Endothelial cell (in vitro differentiated cells): ENCODE results near the gene RPA1. TPM values are rescaled to one million over a fixed set of nuclear protein-coding genes. Genes with fewer than 3 reads are reported as not detected.
"Not testable (repeated sequence)": the region's sequence is repeated elsewhere in the genome, so short reads cannot be mapped to it uniquely, and the experiment has no call there.

Experiments
- DNase-seq: peaks from one replicate; pipeline ENCODE4 v3.0.0; 2021; ENCODE audit warnings: low spot score
- H3K27ac Mint-ChIP-seq: one replicate; pipeline ENCODE4 v1.8.0; 2021; ENCODE audit warnings: mixed read lengths, inconsistent platforms; ENCODE audit not compliant: unreplicated experiment
- H3K27me3 Mint-ChIP-seq: one replicate; pipeline ENCODE4 v1.8.0; 2021; ENCODE audit warnings: mild to moderate bottlenecking, moderate library complexity, mixed read lengths, inconsistent platforms; ENCODE audit not compliant: unreplicated experiment
- H3K36me3 Mint-ChIP-seq: one replicate; pipeline ENCODE4 v1.8.0; 2021; ENCODE audit warnings: mild to moderate bottlenecking, low read depth, mixed read lengths, inconsistent platforms; ENCODE audit not compliant: unreplicated experiment
- H3K4me1 Mint-ChIP-seq: one replicate; pipeline ENCODE4 v1.8.0; 2021; ENCODE audit warnings: mild to moderate bottlenecking, mixed read lengths, inconsistent platforms; ENCODE audit not compliant: unreplicated experiment
- H3K4me3 Mint-ChIP-seq: one replicate; pipeline ENCODE4 v1.8.0; 2021; ENCODE audit warnings: mild to moderate bottlenecking, mixed read lengths, inconsistent platforms; ENCODE audit not compliant: unreplicated experiment
- H3K9me3 Mint-ChIP-seq: one replicate; pipeline ENCODE4 v1.8.0; 2021; ENCODE audit warnings: mixed read lengths, inconsistent platforms; ENCODE audit not compliant: unreplicated experiment
- total RNA-seq: library from RNA; stranded (reverse); fragmentation: NEBNext Ultra II Directional; extraction: Animal tissue kit (Norgen Biotek cat#: 25700); gene quantifications from one replicate; pipeline ENCODE4 v1.2.1, GENCODE V29; 2021; ENCODE audit not compliant: unreplicated experiment
- TF ChIP-seq, protein P1 (sequence below): fragments of 200-600 bp; sonication (generic); IDR thresholded peaks from one replicate; pipeline ENCODE4 v1.5.0; 2021; ENCODE audit warnings: antibody characterized with exemption; ENCODE audit not compliant: unreplicated experiment

RPA1 gene
- total RNA-seq, 1 donor from 2014 or later, result 105 TPM

DNA sequence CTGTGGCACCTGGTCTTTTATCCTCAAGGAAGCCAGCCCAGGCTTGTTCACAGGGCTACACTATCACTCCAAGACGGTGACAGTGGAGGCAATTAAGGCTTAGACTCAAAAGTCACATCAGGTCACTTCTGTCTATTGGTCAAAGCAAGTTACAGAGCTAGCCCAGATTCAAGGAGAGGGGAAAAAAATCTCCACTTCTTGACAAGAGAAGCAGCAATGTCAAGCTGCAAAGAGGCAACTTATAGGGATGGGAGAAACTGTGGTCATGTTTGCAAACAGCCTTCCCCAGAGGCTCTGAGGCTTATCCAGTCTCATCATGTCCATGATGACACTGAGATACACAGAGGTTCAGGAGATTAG, 36.4 kb upstream of the RPA1 start:
- H3K27ac Mint-ChIP-seq, result no peak overlapping the region

DNA sequence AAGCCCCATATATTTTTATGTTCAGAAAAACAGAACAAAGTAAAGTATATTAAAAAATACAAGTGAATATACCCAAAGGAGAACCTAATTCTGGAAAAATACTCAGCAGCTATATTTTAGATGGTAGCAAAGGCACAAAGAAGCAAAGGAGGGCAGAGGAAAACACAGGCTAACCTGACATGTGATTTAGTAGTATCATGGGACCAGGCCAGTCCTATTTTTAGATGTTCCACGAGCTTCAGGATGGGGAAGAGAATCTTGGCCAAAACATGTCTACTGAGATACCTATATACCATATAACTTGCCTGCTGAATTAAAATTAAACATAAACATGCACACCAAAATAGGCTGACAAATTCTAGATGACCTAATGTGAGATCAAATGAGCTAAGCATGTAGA, 33.0 kb upstream of the RPA1 start:
- no peaks in the 10 kb centered on the region for H3K36me3 Mint-ChIP-seq
- H3K4me1 Mint-ChIP-seq, result no peaks in the 10 kb centered on the region
- H3K27me3 Mint-ChIP-seq, result peaks cover 2% of the 10 kb centered on the region
- no peak overlapping the region for H3K4me3 Mint-ChIP-seq
- H3K9me3 Mint-ChIP-seq, result no peaks in the 10 kb centered on the region
- no peak overlapping the region for H3K27ac Mint-ChIP-seq
- DNase-seq, result no peak
- TF ChIP-seq, protein P1, sequence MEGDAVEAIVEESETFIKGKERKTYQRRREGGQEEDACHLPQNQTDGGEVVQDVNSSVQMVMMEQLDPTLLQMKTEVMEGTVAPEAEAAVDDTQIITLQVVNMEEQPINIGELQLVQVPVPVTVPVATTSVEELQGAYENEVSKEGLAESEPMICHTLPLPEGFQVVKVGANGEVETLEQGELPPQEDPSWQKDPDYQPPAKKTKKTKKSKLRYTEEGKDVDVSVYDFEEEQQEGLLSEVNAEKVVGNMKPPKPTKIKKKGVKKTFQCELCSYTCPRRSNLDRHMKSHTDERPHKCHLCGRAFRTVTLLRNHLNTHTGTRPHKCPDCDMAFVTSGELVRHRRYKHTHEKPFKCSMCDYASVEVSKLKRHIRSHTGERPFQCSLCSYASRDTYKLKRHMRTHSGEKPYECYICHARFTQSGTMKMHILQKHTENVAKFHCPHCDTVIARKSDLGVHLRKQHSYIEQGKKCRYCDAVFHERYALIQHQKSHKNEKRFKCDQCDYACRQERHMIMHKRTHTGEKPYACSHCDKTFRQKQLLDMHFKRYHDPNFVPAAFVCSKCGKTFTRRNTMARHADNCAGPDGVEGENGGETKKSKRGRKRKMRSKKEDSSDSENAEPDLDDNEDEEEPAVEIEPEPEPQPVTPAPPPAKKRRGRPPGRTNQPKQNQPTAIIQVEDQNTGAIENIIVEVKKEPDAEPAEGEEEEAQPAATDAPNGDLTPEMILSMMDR, result no peak

More for the DNA sequence above, 36.4 kb upstream of the RPA1 start:
- Mint-ChIP-seq H3K4me3 (no peak overlapping the region), H3K9me3 (no peaks in the 10 kb centered on the region), H3K4me1 (no peaks in the 10 kb centered on the region), H3K27me3 (peaks cover 2% of the 10 kb centered on the region), H3K36me3 (no peaks in the 10 kb centered on the region)
- DNase-seq, result no peak
- TF ChIP-seq, protein P1, result no peak

DNA sequence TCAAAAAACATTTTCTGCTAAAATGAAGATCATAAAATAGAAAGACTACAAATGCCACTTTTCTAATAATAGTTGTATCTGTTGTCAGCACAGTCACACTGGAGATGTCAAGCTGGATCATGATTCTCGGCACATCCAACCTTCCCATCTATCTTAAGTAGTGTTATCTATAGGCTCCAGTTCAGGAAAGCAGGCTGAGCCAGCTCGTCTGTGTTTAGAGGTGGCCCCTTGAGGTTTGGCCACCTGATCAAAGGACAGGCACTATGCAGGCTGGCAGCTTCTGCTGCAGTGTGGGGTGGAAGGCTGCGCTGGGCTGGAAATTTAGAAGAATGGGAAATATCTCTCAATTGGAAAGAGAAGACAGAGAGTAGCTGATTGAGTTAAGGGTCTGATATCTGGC, 32.5 kb upstream of the RPA1 start:
- Mint-ChIP-seq H3K4me1 (no peaks in the 10 kb centered on the region), H3K27ac (peak overlapping the region; percentile 30), H3K4me3 (no peak overlapping the region), H3K36me3 (no peaks in the 10 kb centered on the region), H3K27me3 (peaks cover 2% of the 10 kb centered on the region), H3K9me3 (no peaks in the 10 kb centered on the region)
- DNase-seq, result no peak
- TF ChIP-seq, protein P1, result no peak

DNA sequence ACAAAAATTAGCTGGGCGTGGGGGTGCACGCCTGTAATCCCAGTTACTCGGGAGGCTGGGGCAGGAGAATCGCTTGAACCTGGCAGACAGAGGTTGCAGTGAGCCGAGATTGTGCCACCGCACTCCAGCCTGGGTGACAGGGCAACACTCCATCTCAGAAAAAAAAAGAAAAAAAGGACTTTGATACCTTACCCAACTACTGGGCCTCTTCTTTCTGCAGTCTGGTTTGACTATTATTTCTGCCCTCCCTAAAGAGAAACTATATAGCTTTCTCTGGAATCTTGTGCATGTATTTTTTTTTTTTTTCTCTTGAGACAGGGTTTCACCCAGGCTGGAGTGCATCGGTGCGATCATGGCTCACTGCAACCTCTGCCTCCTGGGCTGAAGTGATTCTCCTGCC, 32.0 kb upstream of the RPA1 start:
- not testable (repeated sequence) for H3K36me3 Mint-ChIP-seq, H3K4me1 Mint-ChIP-seq, H3K27me3 Mint-ChIP-seq, H3K27ac Mint-ChIP-seq, DNase-seq, H3K4me3 Mint-ChIP-seq, H3K9me3 Mint-ChIP-seq

DNA sequence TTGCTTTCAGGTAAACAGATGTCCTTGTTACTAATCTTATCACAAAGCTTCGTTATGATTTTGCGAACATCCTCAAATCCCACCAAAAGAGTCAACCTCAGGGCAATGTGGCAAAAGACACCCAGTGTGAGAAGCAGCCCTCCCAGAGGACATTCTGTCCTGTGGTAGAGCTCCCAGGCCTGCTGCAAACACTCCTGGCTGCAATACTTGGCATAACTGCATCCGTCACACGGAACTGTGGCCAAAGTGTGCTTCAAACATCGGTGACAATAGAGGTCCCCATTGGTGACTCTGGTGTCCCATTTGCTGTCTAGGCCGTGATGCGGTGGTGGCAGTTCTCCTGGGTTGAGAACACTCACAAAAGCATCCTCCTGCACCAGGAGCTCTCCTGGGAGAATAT, 29.6 kb upstream of the RPA1 start:
- H3K36me3 Mint-ChIP-seq, result peaks cover 7% of the 10 kb centered on the region
- TF ChIP-seq, protein P1, result no peak
- H3K9me3 Mint-ChIP-seq, result no peaks in the 10 kb centered on the region
- no peak for DNase-seq
- H3K27me3 Mint-ChIP-seq, result no peaks in the 10 kb centered on the region
- no peaks in the 10 kb centered on the region for H3K4me1 Mint-ChIP-seq
- no peak overlapping the region for H3K27ac Mint-ChIP-seq
- H3K4me3 Mint-ChIP-seq, result no peak overlapping the region

DNA sequence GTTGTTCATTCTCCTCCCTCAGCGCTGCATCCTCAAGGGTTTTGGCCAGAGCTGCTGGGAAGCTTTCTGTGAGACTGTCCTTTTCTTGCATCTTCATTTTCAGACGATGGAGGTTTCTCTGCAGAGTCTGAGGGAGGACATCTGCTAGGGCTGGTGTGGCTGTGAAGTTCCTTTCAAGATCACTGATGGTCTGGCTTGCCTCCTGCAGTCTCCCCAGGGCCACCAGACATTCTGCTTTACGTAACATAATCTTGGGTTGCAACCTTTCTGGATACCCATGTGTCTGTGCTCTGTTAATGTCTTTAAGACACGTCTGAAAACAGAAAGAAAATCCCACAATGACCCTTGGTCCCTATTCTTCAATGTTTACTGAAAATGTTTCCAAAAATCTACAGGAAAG, 29.1 kb upstream of the RPA1 start:
- TF ChIP-seq, protein P1, result no peak
- no peaks in the 10 kb centered on the region for H3K9me3 Mint-ChIP-seq
- H3K27me3 Mint-ChIP-seq, result no peaks in the 10 kb centered on the region
- peaks cover 7% of the 10 kb centered on the region for H3K36me3 Mint-ChIP-seq
- H3K27ac Mint-ChIP-seq, result no peak overlapping the region
- no peaks in the 10 kb centered on the region for H3K4me1 Mint-ChIP-seq
- H3K4me3 Mint-ChIP-seq, result no peak overlapping the region
- DNase-seq, result no peak
